Neutrophil (primary cell): ENCODE results near the gene CMSS1.

Experiments used
- H3K27ac ChIP-seq: fragments of 200-600 bp; sonication (generic); 2 replicates; pipeline ENCODE4 v1.5.1; 2016; ENCODE audit warnings: mild to moderate bottlenecking, moderate library complexity
- H3K27me3 ChIP-seq: fragments of 200-600 bp; sonication (generic); 2 replicates; pipeline ENCODE4 v1.6.0; 2016; ENCODE audit warnings: mild to moderate bottlenecking
- H3K36me3 ChIP-seq: fragments of 200-600 bp; sonication (generic); 2 replicates; pipeline ENCODE4 v1.5.1; 2017
- H3K4me1 ChIP-seq, 2 experiments: fragments of 200-600 bp in 1 of 2; sonication (generic) in 1 of 2; 1 replicate in 1 of 2; 2 replicates in 1 of 2; pipeline versions ENCODE4 v1.5.1 to v1.6.1; 2013 to 2016; ENCODE audit warnings: low read depth in 1 of 2, low read length in 1 of 2, mild to moderate bottlenecking in 1 of 2, moderate library complexity in 1 of 2; ENCODE audit not compliant: control insufficient read depth in 1 of 2, insufficient read depth in 1 of 2
- H3K4me3 ChIP-seq, 2 experiments: fragments of 200-600 bp in 1 of 2; sonication (generic) in 1 of 2; 1 replicate in 1 of 2; 2 replicates in 1 of 2; pipeline ENCODE4 v1.5.1; 2013 to 2016; ENCODE audit warnings: low read depth in 1 of 2, low read length in 1 of 2, mild to moderate bottlenecking in 1 of 2, moderate library complexity in 1 of 2
- H3K9me3 ChIP-seq: fragments of 200-600 bp; sonication (generic); 2 replicates; pipeline ENCODE4 v1.5.1; 2016
- CTCF ChIP-seq: fragments of 200-600 bp; sonication (generic); IDR thresholded peaks from 2 replicates; pipeline ENCODE4 v1.5.1; 2016; ENCODE audit warnings: antibody characterized with exemption

Gene CMSS1

DNA sequence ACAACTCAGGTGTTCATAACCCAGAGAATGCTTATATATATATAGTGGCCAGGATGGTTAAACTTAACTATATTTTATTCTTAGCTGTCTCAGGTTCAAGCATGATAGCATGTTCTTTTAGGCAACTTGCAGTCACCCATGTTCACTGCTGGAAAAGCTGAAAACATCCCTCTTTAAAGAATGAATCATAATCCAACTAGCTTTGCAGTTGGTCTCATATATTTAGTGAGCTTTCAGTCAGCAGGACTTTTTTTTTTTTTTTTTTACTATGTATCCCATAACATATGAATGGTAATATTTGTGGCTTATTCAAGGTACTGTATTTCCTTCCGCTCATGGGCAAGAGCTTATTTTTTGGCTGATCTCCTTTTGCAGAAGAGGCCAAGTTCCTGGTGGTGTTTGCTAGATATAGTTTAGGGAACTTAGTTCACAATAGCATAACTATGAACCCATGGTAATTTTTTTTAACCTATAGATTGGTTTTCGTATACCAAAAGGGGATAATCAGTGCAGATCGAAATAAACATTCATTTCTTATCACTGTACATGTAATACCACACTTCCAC, 77.6 kb downstream of the CMSS1 start:
- TF ChIP-seq CTCF: no peak
- Histone ChIP-seq H3K36me3 (no peaks in the 10 kb centered on the region), H3K4me3 (no peak overlapping the region), H3K27me3 (no peaks in the 10 kb centered on the region), H3K9me3 (no peaks in the 10 kb centered on the region), H3K27ac (peak overlapping the region; percentile 24), H3K4me1 (peaks cover 10 to 12% of the 10 kb centered on the region in 2 experiments)

DNA sequence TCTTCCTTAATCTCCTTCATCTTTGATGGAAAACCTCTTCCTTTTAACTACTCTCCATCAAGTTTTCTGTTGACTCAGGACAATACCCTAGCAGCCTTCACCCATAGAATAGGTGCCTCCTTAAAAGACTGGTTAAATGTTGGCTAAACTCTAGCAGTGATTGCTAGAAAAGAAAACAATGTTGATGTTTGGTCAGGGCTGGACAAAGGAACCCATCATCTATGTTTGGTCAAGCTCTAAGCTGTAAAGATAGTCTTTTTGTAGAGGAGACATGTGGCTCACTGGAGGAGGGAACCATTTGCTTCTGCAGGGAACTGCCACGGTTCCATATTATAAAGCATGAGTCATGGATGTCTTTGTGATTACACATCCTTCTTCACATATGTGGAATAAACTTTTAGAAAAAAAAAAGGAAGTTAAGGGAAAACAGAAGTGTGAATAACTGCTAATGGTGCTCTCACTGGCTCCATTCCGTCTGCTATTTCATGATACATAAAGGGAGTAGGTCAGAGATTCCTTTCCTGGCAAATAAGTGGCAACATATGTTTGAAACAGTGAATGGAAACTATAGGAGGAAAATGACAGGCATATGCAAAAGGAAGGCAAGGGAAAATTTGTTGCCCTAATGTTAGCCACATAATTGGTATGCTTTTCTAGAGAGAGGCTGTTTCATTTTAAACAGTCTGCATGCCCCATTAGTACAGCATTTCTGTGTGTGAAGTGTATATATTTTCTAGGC, 78.2 kb downstream of the CMSS1 start:
- no peaks in the 10 kb centered on the region for H3K27me3 ChIP-seq

GRCh38 chr3:99896482-99896881, 78.8 kb downstream of the CMSS1 start:
- no peaks in the 10 kb centered on the region for H3K27me3 ChIP-seq
- TF ChIP-seq CTCF: no peak
- peak overlapping the region; percentile 24 for H3K27ac ChIP-seq
- no peaks in the 10 kb centered on the region for H3K36me3 ChIP-seq
- no peaks in the 10 kb centered on the region for H3K9me3 ChIP-seq
- H3K4me1 ChIP-seq: peaks cover 10 to 16% of the 10 kb centered on the region in 2 experiments
- no peak overlapping the region for H3K4me3 ChIP-seq

More for the DNA sequence above, 78.2 kb downstream of the CMSS1 start:
- no peak overlapping the region for H3K4me3 ChIP-seq
- TF ChIP-seq CTCF: no peak
- no peaks in the 10 kb centered on the region for H3K36me3 ChIP-seq
- H3K9me3 ChIP-seq: no peaks in the 10 kb centered on the region
- peak overlapping the region; percentile 24 for H3K27ac ChIP-seq
- peaks cover 10 to 12% of the 10 kb centered on the region in 2 experiments for H3K4me1 ChIP-seq

DNA sequence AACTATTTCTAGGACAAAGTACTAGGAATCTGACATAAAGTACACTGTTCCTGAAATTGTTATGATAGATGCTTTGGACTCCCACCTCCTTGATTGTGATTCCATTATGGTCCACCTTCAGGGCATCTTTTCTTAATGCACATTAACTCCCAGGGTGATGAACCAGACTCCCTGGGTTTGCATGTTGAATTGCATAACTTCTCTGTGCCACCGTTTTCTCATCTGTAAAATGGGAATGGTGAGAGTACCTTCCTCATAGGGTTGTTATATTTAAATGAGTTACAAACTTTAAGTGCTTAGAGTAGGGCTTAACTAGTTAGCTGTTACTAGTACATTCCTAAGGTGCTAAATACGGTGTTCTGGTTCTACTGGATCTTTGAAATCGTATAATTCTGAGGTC, 81.9 kb downstream of the CMSS1 start:
- H3K27me3 ChIP-seq: no peaks in the 10 kb centered on the region
- no peak overlapping the region for H3K4me3 ChIP-seq
- H3K27ac ChIP-seq: no peak overlapping the region

DNA sequence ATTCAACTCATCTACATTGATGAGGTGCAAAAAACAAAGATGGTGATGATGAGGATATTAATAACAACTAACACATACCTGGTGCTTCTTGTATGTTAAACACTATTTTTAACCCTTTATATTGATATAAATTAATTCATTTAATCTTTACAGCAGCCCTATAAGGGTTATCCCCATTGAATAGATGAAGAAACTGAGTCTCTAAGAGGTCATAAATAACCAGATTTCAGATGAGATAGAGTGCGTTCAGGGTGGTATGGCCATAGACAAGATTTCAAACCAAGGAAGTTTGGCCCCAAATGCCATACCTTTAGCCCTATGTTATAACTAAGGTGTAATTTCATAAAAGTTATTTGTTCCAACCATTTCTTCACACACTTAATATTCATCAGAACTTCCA, 82.6 kb downstream of the CMSS1 start:
- no peaks in the 10 kb centered on the region for H3K36me3 ChIP-seq
- H3K27ac ChIP-seq: no peak overlapping the region
- TF ChIP-seq CTCF: no peak

More for the DNA sequence above, 81.9 kb downstream of the CMSS1 start:
- TF ChIP-seq CTCF: no peak
- Histone ChIP-seq H3K9me3 (no peaks in the 10 kb centered on the region), H3K36me3 (no peaks in the 10 kb centered on the region), H3K4me1 (peaks cover 10 to 16% of the 10 kb centered on the region in 2 experiments)

More for the DNA sequence above, 82.6 kb downstream of the CMSS1 start:
- Histone ChIP-seq H3K9me3 (no peaks in the 10 kb centered on the region), H3K4me1 (peaks cover 10 to 16% of the 10 kb centered on the region in 2 experiments), H3K27me3 (no peaks in the 10 kb centered on the region), H3K4me3 (no peak overlapping the region)
